Occipital lobe (tissue), 2 donors: ENCODE data around the gene MAPT. TPM values are rescaled to one million over a fixed set of nuclear protein-coding genes. Genes with fewer than 3 reads are reported as not detected.

Source experiments
- DNase-seq: peaks from one replicate; lab custom pipeline; 2025; lab: John Stamatoyannopoulos, UW
- total RNA-seq: library from RNA; depleted of rRNA; stranded (reverse); fragments of >200 nt; gene quantifications from one replicate; pipeline ENCODE4 v1.2.3, GENCODE V29; 2014

The MAPT gene
- total RNA-seq, 1 donor from 2014 or later = 93.1 TPM

DNA sequence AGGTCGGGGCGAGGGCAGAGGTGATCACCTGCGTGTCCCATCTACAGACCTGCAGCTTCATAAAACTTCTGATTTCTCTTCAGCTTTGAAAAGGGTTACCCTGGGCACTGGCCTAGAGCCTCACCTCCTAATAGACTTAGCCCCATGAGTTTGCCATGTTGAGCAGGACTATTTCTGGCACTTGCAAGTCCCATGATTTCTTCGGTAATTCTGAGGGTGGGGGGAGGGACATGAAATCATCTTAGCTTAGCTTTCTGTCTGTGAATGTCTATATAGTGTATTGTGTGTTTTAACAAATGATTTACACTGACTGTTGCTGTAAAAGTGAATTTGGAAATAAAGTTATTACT is 133.6 kb downstream of the MAPT start:
- no peak for DNase-seq

DNA sequence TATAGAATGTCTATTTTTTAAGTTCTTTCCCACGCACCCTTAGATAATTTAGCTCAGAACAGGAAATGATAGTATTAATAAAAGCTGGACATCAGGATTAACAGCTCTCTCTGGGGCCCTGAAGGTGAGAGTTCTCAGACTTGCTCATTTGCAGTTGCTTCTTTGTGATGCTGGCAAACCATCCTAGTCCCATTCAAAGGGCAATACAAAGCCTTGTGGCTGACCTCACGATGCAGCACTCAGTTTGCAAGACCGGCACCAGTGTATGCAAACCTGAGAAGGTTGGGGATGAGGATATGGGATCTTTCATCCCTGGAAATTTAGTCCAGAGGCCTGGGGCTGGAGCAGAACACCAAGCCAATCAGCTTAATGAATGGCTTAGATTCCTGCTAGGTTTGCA is 134.0 kb downstream of the MAPT start:
- no peak for DNase-seq

- no peak for DNase-seq
Observed at GRCh38 chr17:46028981-46029565, 134.7 kb downstream of the MAPT start.

- no peak for DNase-seq
Observed at GRCh38 chr17:46029627-46030026, 135.3 kb downstream of the MAPT start.

DNA sequence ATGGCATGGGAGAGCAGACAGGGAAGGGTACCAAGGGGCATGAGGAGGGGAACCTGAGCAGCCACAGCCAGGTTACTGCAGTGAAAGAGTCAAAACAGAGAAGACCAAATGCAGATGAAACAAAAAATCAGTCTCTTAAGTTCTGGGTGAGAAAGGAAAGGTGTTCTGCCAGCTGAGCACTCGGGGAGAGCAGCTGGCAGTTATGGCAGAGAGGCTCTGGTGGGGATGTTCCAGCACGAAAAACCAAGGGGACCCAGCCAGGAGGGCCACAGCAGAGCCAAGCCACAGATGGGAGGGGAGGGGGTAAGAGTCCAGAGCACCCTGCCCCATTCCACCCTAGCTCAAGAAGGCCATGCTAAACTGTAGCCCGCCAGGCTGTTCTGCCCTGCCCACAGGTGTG is 136.4 kb downstream of the MAPT start:
- no peak for DNase-seq

GRCh38 chr17:46031440-46031839 is 137.1 kb downstream of the MAPT start:
- no peak for DNase-seq

- DNase-seq = no peak
Observed at GRCh38 chr17:46031920-46032319, 137.6 kb downstream of the MAPT start.

DNA sequence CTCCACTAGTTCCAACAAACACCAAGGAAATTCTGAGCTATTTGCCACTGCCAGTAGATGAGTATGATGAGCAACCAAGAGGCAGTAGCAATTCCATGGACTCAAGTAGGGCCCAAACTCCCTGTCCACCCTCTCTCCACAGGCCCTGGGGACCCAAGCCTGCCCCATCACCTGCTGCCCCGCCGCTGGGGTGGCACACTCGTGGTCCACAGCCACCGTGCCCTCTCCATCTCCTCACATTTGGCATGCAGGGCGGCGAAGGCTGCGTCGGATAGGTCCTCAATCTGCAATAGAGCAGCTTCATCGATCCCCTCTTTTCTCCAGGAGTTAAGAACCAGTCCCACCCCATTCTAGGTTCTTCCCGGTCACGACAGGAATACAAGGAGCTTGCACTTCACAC is 138.6 kb downstream of the MAPT start:
- no peak for DNase-seq

DNA sequence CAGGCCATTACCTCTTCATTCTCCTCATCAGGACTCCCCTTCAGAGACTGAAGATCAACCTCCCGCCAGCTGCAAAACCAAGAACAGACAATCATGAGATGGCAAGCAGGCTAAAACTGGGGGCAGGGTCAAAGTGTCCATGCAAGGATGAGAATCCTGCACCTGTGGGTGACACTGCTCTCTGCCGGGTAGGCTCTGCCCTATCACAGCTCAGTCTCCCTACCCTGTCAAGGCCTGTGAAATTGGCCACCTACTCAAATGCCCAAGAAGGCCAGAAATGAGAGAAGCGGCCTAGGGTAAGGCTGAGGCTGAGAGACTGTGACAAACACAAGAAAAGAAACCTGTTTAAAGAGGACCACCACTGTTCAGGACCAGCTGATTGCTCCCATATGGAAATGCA is 139.0 kb downstream of the MAPT start:
- DNase-seq = no peak

DNA sequence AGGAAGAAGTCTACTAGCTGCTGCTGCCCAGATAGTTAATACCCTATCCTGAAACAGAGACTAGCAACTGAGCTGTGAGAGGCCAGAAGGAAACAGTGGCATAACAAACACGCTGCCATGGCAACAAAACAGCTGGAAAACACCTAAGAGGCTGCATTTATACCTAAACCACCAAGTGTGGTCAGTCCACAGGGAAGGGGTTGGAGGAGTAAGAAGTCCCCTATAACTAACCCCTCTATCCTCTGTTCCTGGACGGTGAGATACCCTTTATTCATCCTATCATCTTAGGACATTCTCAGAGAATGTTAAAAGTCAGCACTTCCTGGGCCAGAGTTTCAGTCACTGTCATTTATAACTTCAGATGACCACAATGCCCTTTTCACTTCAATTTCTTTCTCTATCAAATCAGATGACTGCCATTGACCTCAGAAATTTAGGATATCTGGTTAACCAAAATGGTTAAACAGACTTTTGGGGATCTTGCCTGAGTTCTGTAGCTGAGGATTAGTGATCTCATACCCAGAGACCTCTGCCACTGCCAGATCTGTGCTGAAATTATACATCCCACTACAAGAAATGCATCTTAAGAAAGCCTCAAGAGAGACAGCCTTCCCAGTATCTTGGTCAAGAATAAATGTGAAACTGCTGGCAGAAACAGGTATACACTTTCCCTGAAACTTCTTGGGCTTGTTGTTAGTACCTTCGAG is 140.9 kb downstream of the MAPT start:
- no peak for DNase-seq

- DNase-seq = no peak
Observed at GRCh38 chr17:46036491-46036890, 142.1 kb downstream of the MAPT start.

- no peak for DNase-seq
Observed at GRCh38 chr17:46037722-46038255, 143.4 kb downstream of the MAPT start.

DNA sequence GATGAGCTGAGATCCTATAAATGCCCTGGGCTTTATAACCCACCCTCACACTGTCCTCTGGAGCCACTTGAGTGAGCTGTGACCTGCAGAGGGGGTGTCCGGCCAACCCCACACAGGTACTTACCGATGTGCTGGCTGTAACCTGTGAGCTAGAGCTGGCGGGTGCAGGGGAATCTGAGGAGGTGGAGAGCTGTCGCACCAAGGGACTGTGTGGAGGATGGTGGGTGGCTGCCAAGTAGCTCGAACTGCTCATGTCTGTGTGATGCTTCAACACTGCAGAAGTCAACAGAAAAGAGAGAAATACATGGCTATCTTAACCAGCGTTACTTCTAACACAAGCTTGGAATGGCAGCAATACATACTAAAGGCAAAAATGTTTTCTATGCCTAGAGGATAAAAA is 144.1 kb downstream of the MAPT start:
- DNase-seq = peak; percentile 49

- DNase-seq = no peak
Observed at GRCh38 chr17:46038937-46039336, 144.6 kb downstream of the MAPT start.

- no peak for DNase-seq
Observed at GRCh38 chr17:46039592-46040186, 145.3 kb downstream of the MAPT start.

DNA sequence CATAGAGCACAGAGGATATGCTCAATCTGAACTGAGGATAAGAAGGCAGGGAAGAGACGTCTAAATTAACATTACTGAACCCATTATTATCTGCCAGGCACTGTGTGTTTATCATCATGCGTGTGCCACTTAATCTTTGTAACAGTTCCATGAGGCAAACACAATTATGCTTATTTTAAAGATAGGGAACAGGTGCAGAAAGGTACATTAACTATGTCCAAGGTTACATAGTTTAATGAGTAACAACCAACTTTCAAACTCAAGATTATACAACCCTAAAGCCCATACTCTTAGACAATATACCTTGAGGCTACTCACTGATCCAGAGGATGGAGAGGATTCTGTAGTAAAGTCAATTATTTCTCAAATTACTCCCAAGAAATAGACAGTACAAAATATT is 147.9 kb downstream of the MAPT start:
- no peak for DNase-seq

GRCh38 chr17:46042925-46043324 is 148.6 kb downstream of the MAPT start:
- DNase-seq = no peak

DNA sequence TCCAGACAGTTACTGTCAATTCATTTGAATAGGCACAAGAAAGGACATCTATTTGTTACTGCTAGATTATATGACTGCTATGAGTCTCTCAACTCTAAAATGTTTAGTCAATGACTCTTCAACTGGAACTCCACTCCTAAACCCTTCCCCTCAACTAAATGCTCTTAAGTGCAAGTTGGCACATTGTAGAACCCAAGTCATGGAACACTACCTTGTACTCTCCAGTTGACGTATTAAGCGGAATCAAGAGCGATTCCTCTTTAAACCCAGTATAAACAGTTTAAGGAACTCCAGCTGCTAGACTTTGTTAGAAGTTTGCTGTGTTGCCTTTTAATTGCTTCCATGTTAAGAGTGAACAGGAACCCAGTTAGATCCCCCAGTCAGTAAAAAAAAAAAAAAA is 149.3 kb downstream of the MAPT start:
- DNase-seq = no peak

GRCh38 chr17:46044286-46044928 is 150.1 kb downstream of the MAPT start:
- peak; percentile 26 for DNase-seq

- no peak for DNase-seq
Observed at GRCh38 chr17:46044989-46045388, 150.6 kb downstream of the MAPT start.

DNA sequence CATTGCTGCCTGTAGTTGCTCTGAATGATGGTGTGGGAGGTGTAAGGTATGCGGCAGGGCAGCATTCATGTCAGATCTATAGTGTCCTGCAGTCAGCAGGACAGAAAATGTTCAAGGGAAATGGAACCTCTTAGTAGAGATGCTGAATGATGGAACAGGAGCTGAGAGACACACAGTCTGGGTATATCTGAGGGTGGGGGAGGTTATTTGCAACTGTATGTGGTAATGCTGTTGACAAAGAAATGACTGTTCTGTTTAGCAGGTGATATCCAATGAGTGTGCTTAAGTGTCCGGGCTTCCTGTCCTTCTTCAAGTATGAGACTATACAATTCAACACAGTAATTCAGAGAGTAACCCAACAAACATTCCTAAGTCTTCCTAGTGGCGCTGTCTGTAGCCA is 151.3 kb downstream of the MAPT start:
- DNase-seq = no peak

DNA sequence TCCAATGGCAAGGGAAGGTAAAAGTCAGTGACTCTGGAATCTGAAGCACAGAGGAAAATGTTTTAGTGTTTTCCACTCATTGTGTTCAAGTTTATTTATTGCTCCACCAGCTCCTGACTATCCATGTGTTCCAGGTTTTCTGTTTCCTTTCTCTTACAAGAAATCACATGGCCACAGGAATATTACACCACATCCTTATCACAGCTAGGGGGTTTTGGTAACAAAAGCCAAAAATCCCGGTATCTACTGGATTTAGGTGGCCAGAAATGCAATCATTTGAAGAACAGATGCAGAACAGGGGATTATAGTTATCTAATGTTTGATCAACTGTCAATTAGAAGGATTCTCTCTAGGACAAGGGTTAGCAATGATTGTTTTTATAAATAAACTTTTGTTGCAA is 152.6 kb downstream of the MAPT start:
- DNase-seq = no peak

DNA sequence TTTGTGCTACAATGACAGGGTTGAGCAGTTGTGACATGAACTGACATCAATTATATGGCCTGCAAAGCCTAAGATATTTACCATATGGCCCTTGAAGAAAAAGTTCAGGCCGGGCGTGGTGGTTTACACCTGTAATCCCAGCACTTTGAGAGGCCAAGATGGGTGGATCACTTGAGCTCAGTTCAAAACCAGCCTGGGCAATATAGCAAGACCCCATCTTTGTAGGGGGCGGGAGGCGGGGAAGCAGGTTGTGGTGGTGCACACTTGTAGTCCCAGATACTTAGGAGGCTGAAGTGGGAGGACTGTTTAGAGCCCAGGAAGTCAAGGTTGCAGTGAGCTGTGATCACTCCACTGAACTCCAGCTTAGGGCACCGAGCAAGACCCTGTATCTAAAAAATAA is 153.0 kb downstream of the MAPT start:
- no peak for DNase-seq
